HCEC 1CT (cell line): ENCODE results near the gene EFNA2.
"Not testable (repeated sequence)": the region's sequence is repeated elsewhere in the genome, so short reads cannot be mapped to it uniquely, and the experiment has no call there.

ENCODE experiments used
- DNase-seq: peaks from one replicate; pipeline ENCODE4 v3.0.0-alpha.2; 2017

Gene EFNA2

GRCh38 chr19:1322198-1322981, 36.7 kb downstream of the EFNA2 start:
- no peak for DNase-seq

- DNase-seq: no peak
Observed at GRCh38 chr19:1324249-1324805, 38.7 kb downstream of the EFNA2 start.

- peak; percentile 55 for DNase-seq
Observed at GRCh38 chr19:1324806-1325567, 39.3 kb downstream of the EFNA2 start.

- DNase-seq: no peak
Observed at GRCh38 chr19:1325568-1326294, 40.1 kb downstream of the EFNA2 start.

GRCh38 chr19:1327125-1327524, 41.5 kb downstream of the EFNA2 start:
- no peak for DNase-seq

GRCh38 chr19:1332208-1332607, 46.5 kb downstream of the EFNA2 start:
- not testable (repeated sequence) for DNase-seq

GRCh38 chr19:1336079-1336684, 50.5 kb downstream of the EFNA2 start:
- DNase-seq: no peak

- no peak for DNase-seq
Observed at GRCh38 chr19:1340681-1341469, 55.2 kb downstream of the EFNA2 start.

- no peak for DNase-seq
Observed at GRCh38 chr19:1343041-1343440, 57.4 kb downstream of the EFNA2 start.

- DNase-seq: no peak
Observed at GRCh38 chr19:1349211-1349610, 63.5 kb downstream of the EFNA2 start.

GRCh38 chr19:1350867-1351266, 65.2 kb downstream of the EFNA2 start:
- no peak for DNase-seq
